Esophagus (tissue), 2 donors: ENCODE data around the gene TIGD7. TPM values are rescaled to one million over a fixed set of nuclear protein-coding genes. Genes with fewer than 3 reads are reported as not detected.
"Not testable (repeated sequence)": the region's sequence is repeated elsewhere in the genome, so short reads cannot be mapped to it uniquely, and the experiment has no call there.

Source experiments
- H3K27ac ChIP-seq, 2 donors: one replicate each; pipeline ENCODE4 v1.5.1; 2013; ENCODE audit warnings: low read depth in 2 of 2, mild to moderate bottlenecking in 2 of 2, inconsistent platforms in 1 of 2, low read length in 1 of 2, moderate library complexity in 1 of 2
- H3K27me3 ChIP-seq, 2 donors: one replicate each; pipeline ENCODE4 v1.6.1; 2013; ENCODE audit warnings: low read length in 2 of 2, control low read depth in 1 of 2, mild to moderate bottlenecking in 1 of 2; ENCODE audit not compliant: insufficient read depth in 2 of 2, control insufficient read depth in 1 of 2
- H3K36me3 ChIP-seq, 2 donors: one replicate each; pipeline ENCODE4 v1.6.1; 2013; ENCODE audit warnings: low read length in 1 of 2; ENCODE audit not compliant: control insufficient read depth in 2 of 2, insufficient read depth in 2 of 2
- H3K4me1 ChIP-seq, 2 donors: one replicate each; pipeline ENCODE4 v1.6.1; 2013; ENCODE audit warnings: low read length in 1 of 2; ENCODE audit not compliant: control insufficient read depth in 2 of 2, insufficient read depth in 2 of 2
- H3K4me3 ChIP-seq, 2 donors: one replicate each; pipeline ENCODE4 v1.5.1; 2013; ENCODE audit warnings: low read length in 2 of 2, mild to moderate bottlenecking in 2 of 2, low read depth in 1 of 2, moderate library complexity in 1 of 2
- H3K9me3 ChIP-seq, 2 donors: one replicate each; pipeline ENCODE4 v1.6.1; 2013; ENCODE audit warnings: mild to moderate bottlenecking in 2 of 2, low read depth in 1 of 2, low read length in 1 of 2, moderate library complexity in 1 of 2; ENCODE audit not compliant: control insufficient read depth in 2 of 2, insufficient read depth in 1 of 2
- WGBS, 2 donors: extraction: QIAGEN DNeasy Blood & Tissue Kit; methylation state at CpG; one replicate each; pipeline ENCODE4 v1.1.7; 2013; 5-methylcytosine and 5-hydroxymethylcytosine counted together
- polyA plus RNA-seq, 2 donors: library from polyadenylated mRNA; stranded (reverse); fragments of 200-250 nt; gene quantifications; one replicate each; pipeline ENCODE4 v1.2.3, GENCODE V29; 2013
- donor health status: healthy with polysubstance abuse.
- donor health status: Bipolar disorder and iron deficiency.

TIGD7 gene
- polyA plus RNA-seq, 2 donors = 0.99 to 1.5 TPM

DNA sequence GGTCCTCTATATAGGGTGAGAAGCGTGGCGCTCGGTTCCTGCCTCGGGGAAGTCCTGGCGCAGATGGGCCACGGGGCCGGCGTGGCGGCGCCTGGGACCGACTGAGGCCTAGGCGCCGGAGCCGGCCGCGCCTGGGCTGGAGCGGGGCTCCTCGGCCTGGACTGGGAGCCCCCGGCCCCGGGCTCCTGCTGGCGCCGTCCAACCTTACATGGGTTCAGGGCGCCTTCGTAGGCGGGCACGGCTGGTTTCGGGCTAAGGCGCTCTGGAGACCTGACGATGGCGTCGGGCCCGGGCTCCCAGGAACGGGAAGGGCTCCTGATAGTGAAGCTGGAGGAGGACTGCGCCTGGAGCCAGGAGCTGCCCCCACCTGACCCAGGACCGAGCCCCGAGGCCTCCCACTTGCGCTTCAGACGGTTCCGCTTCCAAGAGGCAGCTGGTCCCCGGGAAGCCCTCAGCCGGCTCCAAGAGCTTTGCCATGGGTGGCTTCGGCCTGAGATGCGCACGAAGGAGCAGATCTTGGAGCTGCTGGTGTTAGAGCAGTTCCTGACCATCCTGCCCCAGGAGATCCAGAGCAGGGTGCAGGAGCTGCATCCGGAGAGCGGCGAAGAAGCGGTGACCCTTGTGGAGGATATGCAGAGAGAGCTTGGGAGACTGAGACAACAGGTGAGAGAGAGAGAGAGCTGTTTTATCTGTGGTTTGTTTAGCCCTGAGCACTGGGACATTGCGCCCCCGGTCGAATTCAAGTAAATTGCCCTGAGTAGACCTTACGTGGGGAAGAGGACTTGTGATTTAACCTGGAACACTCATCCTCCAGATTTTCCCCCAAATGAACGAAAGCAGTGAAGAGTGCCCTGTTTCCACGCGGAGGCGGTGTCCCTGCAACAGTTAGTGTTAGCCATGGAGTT is 21.4 kb downstream of the TIGD7 start:
- peaks cover 6 to 13% of the 10 kb centered on the region in 2 donors for H3K4me1 ChIP-seq
- peaks cover 7 to 15% of the 10 kb centered on the region in 2 donors for H3K36me3 ChIP-seq
- peak overlapping the region; percentile 81 to 98 for H3K4me3 ChIP-seq
- H3K27ac ChIP-seq = peak overlapping the region; percentile 88 to 100
- WGBS, 2 donors = 6 to 8% methylated on average over 56 of the region's 56 CpGs
- H3K27me3 ChIP-seq = no peaks in the 10 kb centered on the region
- H3K9me3 ChIP-seq = peaks cover 3 to 18% of the 10 kb centered on the region in 2 donors

DNA sequence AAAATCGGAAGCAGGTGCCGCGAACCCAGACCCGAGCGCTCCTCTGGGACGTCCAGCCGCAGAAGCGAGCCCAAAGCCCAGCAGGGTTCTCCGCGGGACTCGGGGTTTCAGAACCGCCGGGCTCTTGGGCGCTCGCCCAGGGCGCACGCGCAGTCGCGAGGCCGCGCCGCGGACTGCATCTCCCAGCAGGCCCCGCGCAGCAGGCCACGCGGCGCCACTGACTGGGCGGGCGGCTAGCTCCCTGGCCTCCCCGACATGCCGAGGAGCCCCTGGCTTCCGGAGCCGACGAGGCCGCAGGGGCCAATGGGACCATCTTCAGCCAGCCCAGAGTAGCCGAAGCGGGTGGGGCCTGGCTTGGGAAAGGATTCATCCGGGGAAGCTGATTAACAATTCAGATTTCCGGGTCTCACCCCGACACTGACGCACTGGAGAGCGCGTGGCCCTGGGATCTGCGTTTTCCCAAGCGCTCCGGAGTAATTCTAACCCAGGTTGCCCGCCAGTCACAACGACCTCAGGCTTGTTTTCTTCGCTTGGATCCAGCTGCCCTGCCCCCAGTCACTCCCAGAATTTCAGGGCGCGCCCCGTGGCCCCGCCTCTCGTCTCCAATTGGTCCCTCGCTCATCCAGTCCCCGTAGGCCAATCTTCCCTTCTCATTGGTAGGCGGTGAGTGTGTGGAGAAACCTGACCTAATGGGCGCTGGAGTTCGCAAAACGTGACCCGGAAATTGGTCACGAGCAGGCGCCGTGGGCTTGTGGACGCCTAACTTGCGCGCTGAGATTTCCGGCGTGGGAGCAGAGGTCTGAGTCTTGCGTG is 22.3 kb downstream of the TIGD7 start, which contains the start of gene ZNF263:
TSS of gene ZNF263 (plus strand) at position 762 of the 813 bp plus-strand sequence. CDS start 328 bp downstream, outside the sequence.
- Histone ChIP-seq H3K9me3 (peaks cover 0 to 12% of the 10 kb centered on the region in 2 donors), H3K36me3 (peaks cover 7 to 13% of the 10 kb centered on the region in 2 donors), H3K4me1 (peaks cover 6 to 13% of the 10 kb centered on the region in 2 donors), H3K27ac (peak within 1 kb of the TSS; percentile 99 to 100), H3K27me3 (no peaks in the 10 kb centered on the region), H3K4me3 (peak within 1 kb of the TSS; percentile 81 to 98)
- 0 to 1% methylated on average over 72 of the region's 72 CpGs for WGBS, 2 donors

DNA sequence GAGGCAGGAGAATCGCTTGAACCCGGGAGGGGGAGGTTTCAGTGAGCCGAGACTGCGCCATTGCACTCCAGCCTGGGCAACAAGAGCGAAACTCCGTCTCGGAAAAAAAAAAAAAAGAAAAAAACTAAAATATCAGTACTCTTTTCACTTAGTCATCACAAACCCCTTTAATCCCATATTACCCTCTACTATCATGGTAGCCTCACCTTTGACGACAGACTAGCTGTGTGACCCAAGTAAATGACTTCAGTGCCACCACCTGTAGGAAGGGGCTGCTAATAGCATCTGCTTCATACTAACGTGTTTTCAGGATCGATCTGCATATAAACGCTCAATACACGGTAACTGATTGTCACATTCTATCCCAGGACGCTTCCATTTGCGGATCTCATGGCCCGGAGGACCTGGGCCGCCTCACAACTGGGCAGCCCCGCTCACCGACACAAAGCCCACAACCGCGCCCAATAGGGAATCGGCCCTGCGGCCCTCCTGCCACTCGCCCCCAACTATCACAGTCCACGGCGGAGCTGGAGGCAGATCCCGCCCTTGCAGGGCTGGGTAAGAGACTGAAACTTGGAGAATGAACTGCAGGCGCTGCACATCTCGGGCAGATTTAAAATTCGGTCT is 23.0 kb downstream of the TIGD7 start:
- H3K9me3 ChIP-seq = peaks cover 0 to 12% of the 10 kb centered on the region in 2 donors
- H3K4me1 ChIP-seq = peaks cover 6 to 13% of the 10 kb centered on the region in 2 donors
- peak overlapping the region; percentile 64 to 98 for H3K4me3 ChIP-seq
- H3K27ac ChIP-seq = peak overlapping the region; percentile 99 to 100
- no peaks in the 10 kb centered on the region for H3K27me3 ChIP-seq
- H3K36me3 ChIP-seq = peaks cover 7 to 13% of the 10 kb centered on the region in 2 donors
- 14 to 17% methylated on average over 29 of the region's 29 CpGs for WGBS, 2 donors

DNA sequence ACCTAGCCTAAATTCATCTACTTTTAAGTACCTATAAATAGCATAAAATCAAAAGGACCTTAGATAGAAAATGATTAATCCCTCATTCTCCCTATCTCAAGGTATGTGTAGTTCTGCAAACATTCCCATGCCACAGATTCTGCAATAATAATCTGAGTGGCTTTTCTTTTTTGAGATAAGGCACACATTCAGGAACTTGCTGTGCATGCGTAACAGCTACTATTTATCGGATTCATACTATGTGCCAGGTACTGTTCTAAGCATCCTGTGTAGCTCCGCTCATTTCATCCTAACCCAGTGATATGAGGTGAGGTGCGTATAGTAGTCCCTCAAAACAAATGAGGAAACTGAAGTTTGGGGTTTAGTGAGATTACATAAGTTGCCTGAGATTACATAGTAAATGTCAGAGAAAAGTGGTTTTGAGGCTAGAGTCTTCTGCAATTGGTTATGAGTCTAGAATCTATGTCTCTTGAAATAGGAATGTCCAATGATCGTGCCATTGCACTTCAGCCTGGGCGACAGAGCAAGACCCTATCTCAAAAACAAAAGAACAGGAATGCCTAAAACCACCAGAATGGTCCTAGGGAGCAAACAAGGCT is 23.9 kb downstream of the TIGD7 start:
- no peak overlapping the region for H3K4me3 ChIP-seq
- WGBS, 2 donors = 88 to 92% methylated on average over 6 of the region's 6 CpGs
- H3K36me3 ChIP-seq = peaks cover 5 to 9% of the 10 kb centered on the region in 2 donors
- H3K27me3 ChIP-seq = no peaks in the 10 kb centered on the region
- H3K27ac ChIP-seq = no peak overlapping the region
- H3K9me3 ChIP-seq = peaks cover 0 to 8% of the 10 kb centered on the region in 2 donors
- peaks cover 6 to 13% of the 10 kb centered on the region in 2 donors for H3K4me1 ChIP-seq

DNA sequence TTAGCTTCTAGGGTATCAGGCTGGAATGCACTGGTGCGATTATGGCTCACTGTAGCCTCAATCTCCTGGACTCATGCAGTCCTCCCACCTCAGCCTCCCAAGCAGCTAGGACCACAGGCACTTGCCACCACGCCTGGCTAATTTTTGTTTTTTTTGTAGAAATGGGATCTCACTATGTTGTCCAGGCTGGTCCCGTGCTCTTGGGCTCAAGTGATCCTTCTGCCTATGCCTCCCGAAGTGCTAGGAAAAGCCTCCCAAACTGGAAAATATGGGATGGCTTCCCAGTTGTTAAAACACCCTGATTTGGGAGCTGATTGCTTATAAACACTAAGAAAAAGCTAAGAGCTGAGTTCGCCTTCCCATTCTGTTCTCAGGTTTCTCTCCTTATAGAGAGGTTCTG is 28.6 kb downstream of the TIGD7 start:
- WGBS, 2 donors = 83 to 87% methylated on average over 5 of the region's 5 CpGs
- H3K36me3 ChIP-seq = no peaks in the 10 kb centered on the region
- no peaks in the 10 kb centered on the region for H3K9me3 ChIP-seq
- no peaks in the 10 kb centered on the region for H3K27me3 ChIP-seq
- H3K4me1 ChIP-seq = no peaks in the 10 kb centered on the region
- no peak overlapping the region for H3K27ac ChIP-seq
- no peak overlapping the region for H3K4me3 ChIP-seq

GRCh38 chr16:3274947-3275346 is 30.3 kb downstream of the TIGD7 start:
- no peak overlapping the region for H3K4me3 ChIP-seq

DNA sequence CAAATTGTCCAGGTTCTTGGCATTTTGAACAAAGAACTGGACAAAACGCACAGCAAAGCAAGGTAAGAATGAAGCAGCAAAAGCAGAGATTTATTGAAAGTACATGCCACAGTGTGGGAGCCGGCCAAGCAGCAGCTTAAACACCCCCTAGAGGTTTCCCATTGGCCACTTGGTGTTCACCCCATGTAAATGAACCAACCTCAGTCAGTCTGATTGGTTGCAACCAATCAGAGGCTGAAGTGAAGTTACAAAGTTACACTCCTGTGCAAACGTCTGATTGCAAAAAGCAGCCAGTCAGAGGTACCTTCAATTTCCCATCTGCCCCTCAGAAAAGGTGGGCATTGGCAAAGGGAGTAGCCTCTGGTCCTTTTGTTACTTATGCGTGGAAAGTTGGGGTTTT is 30.7 kb downstream of the TIGD7 start:
- no peaks in the 10 kb centered on the region for H3K4me1 ChIP-seq
- no peaks in the 10 kb centered on the region for H3K9me3 ChIP-seq
- H3K27ac ChIP-seq = no peak overlapping the region
- H3K27me3 ChIP-seq = no peaks in the 10 kb centered on the region
- H3K4me3 ChIP-seq = no peak overlapping the region
- 50 to 55% methylated on average over 4 of the region's 4 CpGs for WGBS, 2 donors
- no peaks in the 10 kb centered on the region for H3K36me3 ChIP-seq

More at GRCh38 chr16:3274947-3275346, 30.3 kb downstream of the TIGD7 start:
- H3K4me1 ChIP-seq = no peaks in the 10 kb centered on the region
- no peaks in the 10 kb centered on the region for H3K27me3 ChIP-seq
- no peaks in the 10 kb centered on the region for H3K9me3 ChIP-seq
- no peaks in the 10 kb centered on the region for H3K36me3 ChIP-seq
- H3K27ac ChIP-seq = no peak overlapping the region

DNA sequence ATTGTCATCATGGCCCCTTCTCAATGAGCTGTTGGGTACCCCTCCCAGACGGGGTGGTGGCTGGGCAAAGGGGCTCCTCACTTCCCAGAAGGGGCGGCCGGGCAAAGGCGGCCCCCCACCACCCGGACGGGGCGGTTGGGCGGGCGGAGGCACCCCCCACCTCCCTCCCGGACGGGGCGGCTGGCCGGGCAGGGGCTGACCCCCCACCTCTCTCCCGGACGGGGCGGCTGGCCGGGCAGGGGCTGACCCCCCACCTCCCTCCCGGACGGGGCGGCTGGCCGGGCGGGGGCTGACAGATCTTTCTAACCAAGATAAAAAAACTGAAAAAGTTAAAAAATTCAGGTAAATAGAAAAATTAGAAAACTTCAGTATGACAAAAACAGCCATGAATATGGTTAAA is 33.9 kb downstream of the TIGD7 start:
- H3K9me3 ChIP-seq, H3K4me3 ChIP-seq, H3K36me3 ChIP-seq, H3K27me3 ChIP-seq, H3K27ac ChIP-seq, H3K4me1 ChIP-seq: not testable (repeated sequence)
- WGBS, 2 donors = 94 to 95% methylated on average over 22 of the region's 22 CpGs

- H3K4me1 ChIP-seq, H3K9me3 ChIP-seq, H3K27me3 ChIP-seq, H3K36me3 ChIP-seq, H3K4me3 ChIP-seq, H3K27ac ChIP-seq: not testable (repeated sequence)
- WGBS, 2 donors = 86 to 94% methylated on average over 4 to 5 of the region's 5 CpGs
Observed at GRCh38 chr16:3270718-3271117, 34.5 kb downstream of the TIGD7 start.
